ENCODE results near the gene ABCB8.
"Not testable (repeated sequence)": the region's sequence is repeated elsewhere in the genome, so short reads cannot be mapped to it uniquely, and the experiment has no call there.

Gene ABCB8

GRCh38 chr7:150998341-150998740, 29.9 kb upstream of the ABCB8 start:
- no peak for DNase-seq

DNA sequence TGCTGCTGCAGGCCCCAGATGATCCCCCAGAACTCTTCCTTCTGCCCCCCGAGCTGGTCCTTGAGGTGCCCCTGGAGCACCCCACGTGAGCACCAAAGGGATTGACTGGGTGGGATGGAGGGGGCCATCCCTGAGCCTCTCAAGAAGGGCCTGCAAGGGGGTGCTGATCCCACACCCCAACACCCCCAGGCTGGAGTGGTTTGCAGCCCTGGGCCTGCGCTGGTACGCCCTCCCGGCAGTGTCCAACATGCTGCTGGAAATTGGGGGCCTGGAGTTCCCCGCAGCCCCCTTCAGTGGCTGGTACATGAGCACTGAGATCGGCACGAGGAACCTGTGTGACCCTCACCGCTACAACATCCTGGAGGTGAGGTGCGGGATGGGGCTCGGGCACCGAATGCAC, 29.2 kb upstream of the ABCB8 start:
- no peak for DNase-seq

DNA sequence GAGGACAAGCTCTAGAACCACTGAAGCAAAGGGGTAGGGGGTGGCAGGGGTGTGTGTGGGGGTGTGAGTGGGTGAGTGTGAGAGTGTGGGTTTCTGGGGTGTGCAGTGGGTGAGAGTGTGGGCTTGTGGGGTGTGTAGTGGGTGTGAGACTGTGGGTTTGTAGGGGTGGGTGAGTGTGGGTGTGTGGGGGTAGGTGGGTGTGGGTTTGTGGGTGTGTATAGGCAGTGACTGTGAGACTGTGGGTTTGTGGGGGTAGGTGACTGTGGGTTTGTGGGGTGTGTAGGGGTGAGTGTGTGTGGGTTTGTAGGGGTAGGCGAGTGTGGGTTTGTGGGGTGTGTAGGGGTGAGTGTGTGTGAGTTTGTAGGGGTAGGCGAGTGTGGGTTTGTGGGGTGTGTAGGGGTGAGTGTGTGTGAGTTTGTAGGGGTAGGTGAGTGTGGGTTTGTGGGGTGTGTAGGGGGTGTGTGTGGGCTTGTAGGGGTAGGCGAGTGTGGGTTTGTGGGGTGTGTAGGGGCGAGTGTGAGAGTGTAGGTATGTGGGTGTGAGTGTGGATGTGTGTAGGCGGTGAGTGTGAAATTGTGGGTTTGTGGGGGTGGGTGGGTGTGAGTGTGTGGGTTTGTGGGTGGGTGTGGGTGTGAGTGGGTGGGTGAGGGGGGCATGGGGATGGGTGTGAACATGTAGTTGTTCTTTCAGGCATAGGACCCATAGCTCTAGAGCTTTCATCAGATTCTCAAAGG, 28.6 kb upstream of the ABCB8 start:
- no peak for DNase-seq

DNA sequence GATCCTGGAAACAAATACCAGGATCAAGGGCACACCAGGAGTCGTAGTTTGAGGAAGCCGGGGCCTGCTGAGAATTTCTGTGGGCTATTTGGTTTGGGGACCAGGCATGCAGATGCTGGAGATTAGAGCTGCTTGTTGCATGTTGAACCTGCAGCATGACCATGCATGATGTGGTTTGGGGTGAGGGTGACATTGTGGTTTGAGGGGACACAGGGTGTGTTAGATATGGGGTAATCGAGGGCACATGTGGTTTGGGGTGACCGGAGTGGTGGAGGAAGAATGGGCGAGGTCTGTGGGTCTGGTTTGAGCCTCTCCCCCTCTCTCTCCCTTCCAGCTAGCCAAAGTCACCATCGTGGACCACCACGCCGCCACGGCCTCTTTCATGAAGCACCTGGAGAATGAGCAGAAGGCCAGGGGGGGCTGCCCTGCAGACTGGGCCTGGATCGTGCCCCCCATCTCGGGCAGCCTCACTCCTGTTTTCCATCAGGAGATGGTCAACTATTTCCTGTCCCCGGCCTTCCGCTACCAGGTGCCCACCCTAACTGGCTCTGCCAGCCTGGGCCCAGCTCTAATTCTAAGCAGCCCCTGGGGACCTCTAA, 27.3 kb upstream of the ABCB8 start:
- no peak for DNase-seq

DNA sequence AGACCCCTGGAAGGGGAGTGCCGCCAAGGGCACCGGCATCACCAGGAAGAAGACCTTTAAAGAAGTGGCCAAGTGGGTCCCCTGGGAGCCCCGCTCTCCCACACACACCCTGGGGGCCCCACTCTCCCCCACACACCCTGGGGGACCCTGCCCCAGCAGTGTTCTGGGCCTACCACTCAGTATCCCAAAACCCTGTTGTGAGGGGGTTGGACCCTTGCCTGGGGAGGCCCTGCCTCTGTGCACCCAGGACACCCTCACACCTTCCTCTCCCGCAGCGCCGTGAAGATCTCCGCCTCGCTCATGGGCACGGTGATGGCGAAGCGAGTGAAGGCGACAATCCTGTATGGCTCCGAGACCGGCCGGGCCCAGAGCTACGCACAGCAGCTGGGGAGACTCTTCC, 26.7 kb upstream of the ABCB8 start:
- no peak for DNase-seq

- DNase-seq = no peak
Observed at GRCh38 chr7:151003572-151003971, 24.7 kb upstream of the ABCB8 start.

DNA sequence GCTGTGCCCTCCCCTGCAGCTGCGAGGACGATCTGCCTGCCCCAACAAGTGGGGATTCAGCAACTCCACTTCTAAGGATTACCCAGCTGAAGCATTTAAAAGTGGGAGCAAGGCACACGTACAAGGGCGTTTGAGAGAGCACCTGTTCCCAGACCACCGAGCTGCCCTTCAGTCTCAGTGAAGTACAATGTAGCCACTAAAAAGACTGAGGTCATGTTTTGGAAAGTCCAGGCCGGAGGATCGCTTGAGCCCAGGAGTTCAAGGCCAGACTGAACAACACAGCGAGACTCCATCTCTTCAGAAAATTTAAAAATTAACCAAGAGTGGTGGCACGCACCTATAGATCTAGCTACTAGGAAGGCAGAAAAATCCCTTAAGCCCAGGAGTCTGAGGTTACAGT, 22.7 kb upstream of the ABCB8 start:
- no peak for DNase-seq

GRCh38 chr7:151006590-151007300, 21.5 kb upstream of the ABCB8 start:
- no peak for DNase-seq

- no peak for DNase-seq
Observed at GRCh38 chr7:151007469-151007898, 20.8 kb upstream of the ABCB8 start.

GRCh38 chr7:151008143-151008510, 20.1 kb upstream of the ABCB8 start:
- DNase-seq = no peak

DNA sequence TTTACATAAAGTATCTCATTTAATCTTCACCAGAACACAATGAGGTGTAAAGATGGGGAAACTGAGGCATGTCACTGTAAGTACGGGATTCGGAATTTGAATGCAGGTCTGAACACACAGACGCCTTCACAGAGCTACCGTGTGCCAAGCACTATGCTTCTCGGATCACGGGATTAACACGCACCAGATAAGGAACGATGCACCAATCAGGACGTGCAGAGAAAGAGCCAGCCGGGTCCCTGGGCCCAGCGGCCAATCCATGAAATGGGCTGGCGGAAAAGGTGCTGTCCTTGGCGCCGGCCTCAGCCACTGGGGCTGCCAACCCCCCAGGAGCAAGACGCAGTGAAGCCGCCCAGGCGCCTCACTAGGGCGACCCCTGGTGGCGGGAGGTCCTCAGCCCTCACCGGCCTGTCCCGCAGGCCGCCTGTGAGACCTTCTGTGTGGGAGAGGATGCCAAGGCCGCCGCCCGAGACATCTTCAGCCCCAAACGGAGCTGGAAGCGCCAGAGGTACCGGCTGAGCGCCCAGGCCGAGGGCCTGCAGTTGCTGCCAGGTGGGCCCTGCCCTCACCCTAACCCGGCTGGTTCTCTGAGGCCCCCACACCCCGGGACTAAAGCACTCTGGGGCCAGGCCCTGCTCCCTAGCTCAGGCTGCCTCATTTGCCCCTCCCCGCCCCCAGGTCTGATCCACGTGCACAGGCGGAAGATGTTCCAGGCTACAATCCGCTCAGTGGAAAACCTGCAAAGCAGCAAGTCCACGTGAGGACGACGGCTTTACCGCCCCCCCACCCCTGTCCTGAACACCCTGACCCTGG, 19.5 kb upstream of the ABCB8 start:
- DNase-seq = peak; percentile 87 to 92

- DNase-seq = no peak
Observed at GRCh38 chr7:151009327-151010036, 18.8 kb upstream of the ABCB8 start.

DNA sequence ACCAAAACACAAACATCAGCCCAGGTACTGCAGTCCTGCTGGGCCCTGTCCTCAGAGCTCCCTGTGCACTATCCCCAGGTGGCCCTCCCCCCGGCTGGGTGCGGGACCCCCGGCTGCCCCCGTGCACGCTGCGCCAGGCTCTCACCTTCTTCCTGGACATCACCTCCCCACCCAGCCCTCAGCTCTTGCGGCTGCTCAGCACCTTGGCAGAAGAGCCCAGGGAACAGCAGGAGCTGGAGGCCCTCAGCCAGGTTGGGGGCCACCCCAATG, 18.3 kb upstream of the ABCB8 start:
- DNase-seq = no peak

- DNase-seq = peak; percentile 50 to 54
Observed at GRCh38 chr7:151010307-151011096, 17.7 kb upstream of the ABCB8 start.

DNA sequence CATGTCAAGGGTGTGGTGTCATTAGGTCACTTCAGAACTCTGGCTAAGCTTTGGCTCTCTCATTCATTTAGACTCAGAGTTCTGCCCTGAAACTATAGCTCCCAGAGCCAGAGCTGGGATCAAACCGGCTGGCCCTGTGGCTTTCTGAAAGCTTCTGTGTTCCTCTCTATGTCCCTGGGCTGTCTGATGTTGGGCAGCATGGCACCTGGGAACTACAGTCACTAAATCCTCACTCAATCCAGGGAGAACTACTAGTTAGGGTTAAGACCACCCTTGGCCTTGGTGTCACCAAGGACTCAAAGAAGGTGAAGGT, 17.2 kb upstream of the ABCB8 start:
- no peak for DNase-seq

DNA sequence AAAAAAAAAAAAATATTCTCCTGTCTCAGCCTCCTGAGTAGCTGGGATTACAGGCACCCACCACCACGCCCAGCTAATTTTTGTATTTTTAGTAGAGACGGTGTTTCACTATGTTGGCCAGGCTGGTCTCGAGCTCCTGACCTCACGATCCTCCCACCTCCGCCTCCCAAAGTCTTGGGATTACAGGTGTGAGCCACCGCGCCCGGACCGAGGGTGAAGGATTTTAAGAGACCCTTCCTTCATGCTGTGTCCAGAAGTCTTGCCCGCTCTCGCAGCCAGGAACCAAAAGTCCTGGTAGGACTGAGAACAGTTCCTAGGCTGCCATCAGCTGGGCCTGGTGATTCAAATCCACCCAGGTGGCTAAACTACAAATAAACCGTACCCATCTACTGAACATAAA, 16.6 kb upstream of the ABCB8 start:
- not testable (repeated sequence) for DNase-seq

GRCh38 chr7:151012031-151012692, 16.1 kb upstream of the ABCB8 start:
- no peak for DNase-seq

DNA sequence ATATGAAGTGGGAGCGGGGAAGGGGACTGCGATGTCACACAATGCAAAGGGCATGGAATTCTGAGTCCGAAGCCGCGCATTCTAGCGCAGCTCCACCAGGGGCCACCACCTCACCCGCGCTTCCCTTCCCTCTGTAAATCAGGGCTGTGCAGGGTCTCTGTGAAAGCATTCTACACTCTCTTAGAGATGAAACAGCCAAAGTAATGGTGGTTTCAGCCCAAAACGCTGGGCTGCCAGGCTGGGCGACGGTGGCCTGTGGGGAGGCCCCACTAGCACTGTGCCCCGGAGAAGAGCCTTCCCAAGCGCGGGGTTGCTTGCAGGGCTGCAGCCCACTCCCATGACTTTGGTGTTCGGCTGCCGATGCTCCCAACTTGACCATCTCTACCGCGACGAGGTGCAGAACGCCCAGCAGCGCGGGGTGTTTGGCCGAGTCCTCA, 15.3 kb upstream of the ABCB8 start:
- no peak for DNase-seq

- DNase-seq = no peak
Observed at GRCh38 chr7:151013356-151013732, 14.9 kb upstream of the ABCB8 start.

DNA sequence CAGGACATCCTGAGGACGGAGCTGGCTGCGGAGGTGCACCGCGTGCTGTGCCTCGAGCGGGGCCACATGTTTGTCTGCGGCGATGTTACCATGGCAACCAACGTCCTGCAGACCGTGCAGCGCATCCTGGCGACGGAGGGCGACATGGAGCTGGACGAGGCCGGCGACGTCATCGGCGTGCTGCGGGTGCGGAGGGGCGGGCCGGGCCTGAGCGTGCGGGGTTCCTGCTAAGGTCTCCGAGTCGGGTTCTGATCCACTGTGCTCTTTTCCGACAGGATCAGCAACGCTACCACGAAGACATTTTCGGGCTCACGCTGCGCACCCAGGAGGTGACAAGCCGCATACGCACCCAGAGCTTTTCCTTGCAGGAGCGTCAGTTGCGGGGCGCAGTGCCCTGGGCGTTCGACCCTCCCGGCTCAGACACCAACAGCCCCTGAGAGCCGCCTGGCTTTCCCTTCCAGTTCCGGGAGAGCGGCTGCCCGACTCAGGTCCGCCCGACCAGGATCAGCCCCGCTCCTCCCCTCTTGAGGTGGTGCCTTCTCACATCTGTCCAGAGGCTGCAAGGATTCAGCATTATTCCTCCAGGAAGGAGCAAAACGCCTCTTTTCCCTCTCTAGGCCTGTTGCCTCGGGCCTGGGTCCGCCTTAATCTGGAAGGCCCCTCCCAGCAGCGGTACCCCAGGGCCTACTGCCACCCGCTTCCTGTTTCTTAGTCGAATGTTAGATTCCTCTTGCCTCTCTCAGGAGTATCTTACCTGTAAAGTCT, 14.3 kb upstream of the ABCB8 start:
- DNase-seq = peak; percentile 83 to 87

DNA sequence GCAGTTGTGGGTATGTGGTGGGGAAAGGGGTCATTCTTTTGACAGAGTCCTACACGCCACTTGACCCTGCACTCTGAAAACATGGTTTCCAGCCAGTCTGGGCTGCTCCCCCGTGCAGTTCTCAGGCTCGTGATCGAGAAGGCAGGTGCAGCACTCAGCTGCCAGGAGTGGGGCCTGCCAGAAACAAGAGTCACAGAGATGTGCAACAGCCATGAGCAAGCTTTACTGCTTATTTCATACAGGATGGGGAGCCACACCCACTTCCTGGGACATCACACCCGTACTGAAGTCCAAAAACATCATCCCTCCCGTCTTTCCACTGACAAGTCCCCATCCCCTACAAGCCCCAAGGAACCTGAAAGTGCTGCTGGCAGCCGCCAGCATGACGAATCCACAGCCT, 13.3 kb upstream of the ABCB8 start:
- no peak for DNase-seq

All from stimulated activated CD4-positive, alpha-beta T cell treated with anti-CD3 and anti-CD28 coated beads, Interleukin-2, amount 100 ng/mL, for 24 hours (primary cell).